HG02973 (cell line): ENCODE data around the gene ZDHHC11B.

Source experiments
- ATAC-seq: cut with Tn5 transposase; IDR thresholded peaks from one replicate; pipeline ENCODE4 v1.9.1; 2021; ENCODE audit warnings: moderate library complexity; ENCODE audit not compliant: unreplicated experiment

Gene ZDHHC11B

GRCh38 chr5:675871-676698 lies 108.4 kb downstream of the ZDHHC11B start:
- no peak for ATAC-seq

- no peak for ATAC-seq
Observed at GRCh38 chr5:675111-675870, 109.2 kb downstream of the ZDHHC11B start.

GRCh38 chr5:674630-675011 lies 109.9 kb downstream of the ZDHHC11B start:
- ATAC-seq: no peak

- no peak for ATAC-seq
Observed at GRCh38 chr5:673831-674629, 110.5 kb downstream of the ZDHHC11B start.

- no peak for ATAC-seq
Observed at GRCh38 chr5:673161-673830, 111.2 kb downstream of the ZDHHC11B start.

GRCh38 chr5:672329-673160 lies 112.0 kb downstream of the ZDHHC11B start:
- no peak for ATAC-seq

- ATAC-seq: peak; percentile 53
Observed at GRCh38 chr5:671459-672328, 112.8 kb downstream of the ZDHHC11B start.

GRCh38 chr5:670396-671270 lies 113.9 kb downstream of the ZDHHC11B start:
- no peak for ATAC-seq

GRCh38 chr5:669842-670395 lies 114.6 kb downstream of the ZDHHC11B start:
- ATAC-seq: no peak

GRCh38 chr5:669111-669841 lies 115.3 kb downstream of the ZDHHC11B start:
- ATAC-seq: no peak

GRCh38 chr5:668283-668995 lies 116.1 kb downstream of the ZDHHC11B start:
- no peak for ATAC-seq

GRCh38 chr5:666816-667498 lies 117.6 kb downstream of the ZDHHC11B start:
- ATAC-seq: no peak

- no peak for ATAC-seq
Observed at GRCh38 chr5:665956-666711, 118.4 kb downstream of the ZDHHC11B start.

- ATAC-seq: no peak
Observed at GRCh38 chr5:665541-665955, 119.0 kb downstream of the ZDHHC11B start.

GRCh38 chr5:664994-665360 lies 119.6 kb downstream of the ZDHHC11B start:
- no peak for ATAC-seq
